HCT116 (cell line): ENCODE results near the gene VSNL1.

ENCODE experiments used
- ATF3 ChIP-seq: IDR thresholded peaks from 2 replicates; pipeline ENCODE4 v1.6.1; 2012
- CTCF ChIP-seq, 3 experiments: fragments of 200-600 bp in 1 of 3; sonication (generic) in 1 of 3; IDR thresholded peaks in 2 of 3; conservative IDR thresholded peaks in 1 of 3; 2 replicates each; pipeline ENCODE4 v1.5.1; 2012 to 2017; ENCODE audit warnings: low read depth in 2 of 3, low read length in 2 of 3, antibody characterized with exemption in 1 of 3, borderline replicate concordance in 1 of 3, control low read depth in 1 of 3, mild to moderate bottlenecking in 1 of 3, mixed read lengths in 1 of 3, mixed run types in 1 of 3, moderate library complexity in 1 of 3; ENCODE audit not compliant: insufficient read depth in 1 of 3
- EGR1 ChIP-seq: IDR thresholded peaks from 2 replicates; pipeline ENCODE4 v1.6.1; 2012; ENCODE audit warnings: low read depth
- ELF1 ChIP-seq: IDR thresholded peaks from 2 replicates; pipeline ENCODE4 v1.6.1; 2012; ENCODE audit warnings: low read depth, borderline replicate concordance
- EZH2 ChIP-seq: fragments of 200-600 bp; sonication (generic); IDR thresholded peaks from 2 replicates; pipeline ENCODE4 v1.6.1; 2017; ENCODE audit warnings: antibody characterized with exemption, mixed run types
- EZH2phosphoT487 ChIP-seq: fragments of 200-600 bp; IDR thresholded peaks from 2 replicates; pipeline ENCODE4 v1.6.1; 2018; ENCODE audit warnings: antibody characterized with exemption, borderline replicate concordance
- MAX ChIP-seq: IDR thresholded peaks from 2 replicates; pipeline ENCODE4 v1.6.1; 2012
- POLR2A ChIP-seq: IDR thresholded peaks from 2 replicates; pipeline ENCODE4 v1.7.0; 2011; ENCODE audit warnings: borderline replicate concordance; ENCODE audit not compliant: insufficient read depth, insufficient read length; ENCODE audit errors: extremely low read depth
- POLR2AphosphoS5 ChIP-seq: IDR thresholded peaks from 2 replicates; pipeline ENCODE4 v1.6.1; 2011; ENCODE audit warnings: mild to moderate bottlenecking, low read depth, low read length, moderate library complexity
- RAD21 ChIP-seq: IDR thresholded peaks from 2 replicates; pipeline ENCODE4 v1.6.1; 2012; ENCODE audit warnings: low read depth, mild to moderate bottlenecking
- REST ChIP-seq: IDR thresholded peaks from 2 replicates; pipeline ENCODE4 v1.6.1; 2012; ENCODE audit warnings: low read depth
- SIN3A ChIP-seq: IDR thresholded peaks from 2 replicates; pipeline ENCODE4 v1.6.1; 2012; ENCODE audit warnings: low read depth
- ZBTB33 ChIP-seq: IDR thresholded peaks from 2 replicates; pipeline ENCODE4 v1.6.1; 2011; ENCODE audit warnings: mild to moderate bottlenecking, low read length, moderate library complexity; ENCODE audit not compliant: insufficient replicate concordance; ENCODE audit errors: extremely low read depth
- ZNF274 ChIP-seq: fragments of 200-500 bp; sonication (Bioruptor generic); IDR thresholded peaks from 2 replicates; pipeline ENCODE4 v1.6.1; 2014; ENCODE audit warnings: mild to moderate bottlenecking, low read depth, low read length, inconsistent platforms

GRCh38 chr2:17646838-17647701, 106.6 kb downstream of the VSNL1 start:
- TF ChIP-seq POLR2A (no peak), POLR2AphosphoS5 (no peak), ATF3 (no peak), CTCF (IDR thresholded peaks at IDR 0.05 in 2 of 3, conservative IDR thresholded peaks at IDR 0.05 in 1 of 3; ENCODE audit: borderline replicate concordance in 1 of 3, insufficient read depth in 1 of 3, low read depth in 2 of 3, low read length in 2 of 3) (no peak), EZH2 (no peak), EZH2phosphoT487 (no peak), ZNF274 (no peak), MAX (no peak), REST (no peak), ZBTB33 (no peak), EGR1 (no peak), RAD21 (no peak), SIN3A (no peak), ELF1 (no peak)
